ENCODE data around the gene RRP1B.
"Not testable (repeated sequence)": the region's sequence is repeated elsewhere in the genome, so short reads cannot be mapped to it uniquely, and the experiment has no call there.

The RRP1B gene

GRCh38 chr21:43703035-43703880, 43.9 kb downstream of the RRP1B start:
- no peak for DNase-seq

DNA sequence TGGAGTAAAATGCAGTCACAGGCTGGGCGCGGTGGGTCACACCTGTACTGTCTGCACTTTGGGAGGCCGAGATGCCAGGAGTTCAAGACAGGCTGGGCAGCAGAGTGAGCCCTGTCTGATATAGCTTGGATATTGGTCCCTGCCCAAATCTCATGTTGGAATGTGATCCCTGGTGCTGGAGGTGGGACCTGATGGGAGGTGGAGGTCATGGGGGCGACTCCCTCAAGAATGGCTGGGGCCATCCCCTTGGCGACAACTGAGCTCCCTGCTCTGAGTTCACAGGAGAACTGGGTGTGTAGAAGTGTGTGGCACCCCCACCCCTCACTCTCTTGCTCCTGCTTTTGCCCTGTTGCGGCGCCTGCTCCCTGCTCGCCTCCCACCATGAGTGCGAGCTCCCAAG, 48.1 kb downstream of the RRP1B start:
- no peak for DNase-seq

DNA sequence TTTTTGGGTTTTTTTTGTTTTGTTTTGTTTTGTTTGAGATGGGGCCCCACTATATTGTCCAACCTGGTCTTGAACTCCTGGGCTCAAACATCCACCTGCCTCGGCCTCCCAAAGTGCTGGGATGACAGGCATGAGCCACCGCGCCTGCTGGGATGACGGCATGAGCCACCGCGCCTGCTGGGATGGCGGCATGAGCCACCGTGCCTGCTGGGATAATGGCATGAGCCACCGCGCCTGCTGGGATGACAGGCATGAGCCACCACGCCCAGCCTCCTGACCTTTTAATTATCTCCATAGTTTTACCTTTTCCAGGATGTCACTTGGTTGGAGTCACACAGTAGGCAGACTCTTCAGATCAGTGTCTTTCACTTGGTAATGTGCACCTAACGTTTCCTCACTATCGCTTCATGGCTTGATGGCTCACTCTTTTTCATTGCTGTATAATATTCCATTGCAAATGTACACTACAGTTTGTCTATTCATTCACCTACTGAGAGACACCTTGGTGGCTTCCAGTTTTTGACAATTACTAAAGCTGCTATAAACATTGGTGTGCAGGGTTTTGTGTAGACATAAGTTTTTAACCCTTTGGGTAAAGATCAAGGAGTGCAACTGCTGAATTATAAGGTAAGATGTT, 49.5 kb downstream of the RRP1B start:
- DNase-seq, result no peak

DNA sequence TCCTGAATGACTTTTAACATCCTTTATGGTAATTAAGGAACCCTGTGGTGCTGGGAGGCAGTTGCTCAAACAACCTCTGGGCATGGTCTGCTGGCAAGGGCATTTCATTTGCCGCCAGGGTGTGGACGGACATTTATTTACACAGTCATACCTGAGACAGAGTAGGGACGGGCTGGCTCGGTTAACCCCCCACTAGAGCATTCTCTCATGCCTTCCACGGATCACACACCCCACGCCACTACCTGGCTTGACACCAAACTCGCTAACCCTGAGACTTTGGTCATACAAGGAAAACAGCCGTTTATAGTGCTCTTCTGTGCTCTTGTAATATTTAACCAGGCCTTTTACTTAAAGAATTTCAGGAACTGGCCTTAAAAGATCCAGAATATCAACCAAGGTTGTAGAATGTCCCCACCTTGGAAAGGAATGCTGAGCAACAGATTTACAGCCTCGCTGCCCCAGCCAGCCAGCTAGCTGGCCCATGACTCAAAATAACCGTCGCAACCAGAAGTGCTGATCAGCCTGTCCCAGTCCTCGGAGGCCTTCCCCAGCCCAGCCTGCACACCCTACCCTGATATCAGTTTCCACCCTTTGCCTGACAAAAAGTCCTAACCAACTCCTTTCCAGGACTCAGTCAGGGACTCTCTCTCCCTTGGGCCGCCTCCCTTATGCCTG, 53.0 kb downstream of the RRP1B start:
- peak; percentile 67 for DNase-seq

DNA sequence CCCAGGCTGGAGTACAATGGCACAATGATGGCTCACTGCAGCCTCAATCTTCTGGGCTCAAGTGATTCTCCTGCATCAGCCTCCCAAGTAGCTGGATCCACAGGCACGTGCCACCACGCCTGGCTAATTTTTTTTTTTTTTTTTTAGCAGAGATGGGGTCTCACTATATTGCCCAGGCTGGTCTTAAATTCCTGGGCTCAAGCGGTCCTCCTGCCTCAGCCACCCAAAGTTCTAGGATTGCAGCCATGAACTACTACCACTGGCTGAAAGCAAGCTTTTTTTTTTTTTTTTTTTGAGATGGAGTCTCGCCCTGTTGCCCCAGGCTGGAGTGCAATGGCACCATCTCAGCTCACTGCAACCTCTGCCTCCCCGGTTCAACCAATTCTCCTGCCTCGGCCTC, 53.8 kb downstream of the RRP1B start:
- DNase-seq, result not testable (repeated sequence)

- no peak for DNase-seq
Observed at GRCh38 chr21:43716376-43717165, 57.2 kb downstream of the RRP1B start.

- DNase-seq, result no peak
Observed at GRCh38 chr21:43717166-43717853, 58.0 kb downstream of the RRP1B start.

DNA sequence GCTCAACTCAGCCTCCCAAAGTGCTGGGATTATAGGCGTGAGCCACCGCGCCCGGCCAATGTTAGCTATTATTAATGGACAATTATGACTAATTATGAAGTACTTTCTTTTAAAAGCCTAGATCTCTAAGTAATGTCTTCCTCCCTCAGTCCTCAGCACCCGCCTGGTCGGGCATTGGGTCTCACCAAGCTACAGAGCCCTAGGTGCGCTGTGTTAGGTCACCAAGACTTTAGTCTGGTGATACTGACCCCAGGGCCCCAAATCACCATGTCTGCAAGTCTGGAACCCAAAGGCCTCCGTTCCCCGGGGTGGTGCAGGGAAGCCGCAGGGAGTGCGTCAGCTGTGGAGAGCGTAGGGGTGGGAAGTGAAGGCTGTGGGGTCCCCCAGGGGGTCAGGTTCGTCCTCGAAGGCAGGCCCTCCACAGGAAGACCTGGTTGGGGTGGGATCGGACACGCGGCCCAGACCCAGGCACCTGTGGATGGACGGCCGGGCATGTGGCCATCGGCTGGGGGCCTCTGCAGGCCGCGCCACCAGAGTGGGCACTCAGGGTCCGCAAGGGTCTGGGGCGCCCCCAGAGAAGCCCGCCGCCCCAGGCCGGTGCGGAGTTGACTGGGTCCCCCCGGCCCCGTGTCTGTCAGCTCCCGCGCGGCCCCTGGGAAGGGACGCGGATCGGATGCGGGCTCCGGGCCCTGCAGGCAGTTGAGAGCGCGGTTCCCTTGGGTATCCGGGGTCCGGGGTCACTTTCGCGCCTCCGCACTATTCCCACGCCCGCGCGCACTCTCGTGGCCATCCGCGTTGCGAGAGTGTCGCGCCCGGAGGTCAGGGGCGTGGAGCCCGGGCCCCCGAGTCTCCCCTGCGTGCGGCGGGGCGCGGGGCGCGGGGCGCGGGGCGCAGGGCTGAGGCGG, 58.9 kb downstream of the RRP1B start:
- no peak for DNase-seq

DNA sequence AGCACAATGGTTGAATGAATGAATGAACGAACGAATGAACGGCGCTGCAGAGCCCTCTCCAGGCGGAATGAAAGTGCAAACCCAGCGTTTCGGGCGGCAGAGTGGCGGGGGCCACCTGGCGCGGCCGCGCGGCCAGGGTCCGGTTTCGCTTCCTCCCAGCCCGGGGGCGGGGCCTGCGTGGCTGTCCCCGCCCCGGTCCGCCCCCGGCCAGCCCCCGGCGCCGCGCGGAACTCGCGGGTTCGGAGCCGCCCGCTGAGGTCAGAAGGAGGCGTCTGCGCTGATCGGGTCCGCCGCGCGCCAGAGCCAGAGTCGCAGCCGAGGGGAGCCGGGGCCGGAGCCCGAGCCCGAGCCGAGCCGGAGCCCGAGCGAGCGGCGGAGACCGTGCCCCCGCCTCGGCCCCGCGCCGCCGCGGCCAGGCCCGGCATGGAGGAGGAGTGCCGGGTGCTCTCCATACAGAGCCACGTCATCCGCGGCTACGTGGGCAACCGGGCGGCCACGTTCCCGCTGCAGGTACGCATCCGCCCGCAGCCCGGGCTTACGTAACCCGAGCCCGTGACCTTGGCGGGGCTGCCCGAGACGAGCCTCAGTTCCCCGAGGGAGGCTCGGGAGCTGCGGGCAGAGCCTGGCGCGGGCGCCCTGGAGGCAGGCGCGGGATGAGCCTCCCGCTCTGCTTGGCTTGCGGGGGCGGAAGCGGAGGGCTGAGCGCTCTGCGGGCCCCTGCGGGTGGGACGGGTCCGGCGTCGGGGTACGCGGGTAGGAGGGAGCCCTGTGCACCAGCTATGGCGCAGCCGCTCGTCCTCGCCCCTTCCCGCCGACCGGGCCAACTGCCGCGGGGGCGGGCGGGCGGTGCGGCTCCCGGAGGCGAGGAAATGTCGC, 59.8 kb downstream of the RRP1B start, which contains the start of gene PDXK:
PDXK (plus strand) TSS at position 258 of the 876 bp plus-strand sequence; CDS start at position 424, 166 bp downstream.
- DNase-seq, result peak; percentile 76

- DNase-seq, result no peak
Observed at GRCh38 chr21:43719748-43720538, 60.6 kb downstream of the RRP1B start.

DNA sequence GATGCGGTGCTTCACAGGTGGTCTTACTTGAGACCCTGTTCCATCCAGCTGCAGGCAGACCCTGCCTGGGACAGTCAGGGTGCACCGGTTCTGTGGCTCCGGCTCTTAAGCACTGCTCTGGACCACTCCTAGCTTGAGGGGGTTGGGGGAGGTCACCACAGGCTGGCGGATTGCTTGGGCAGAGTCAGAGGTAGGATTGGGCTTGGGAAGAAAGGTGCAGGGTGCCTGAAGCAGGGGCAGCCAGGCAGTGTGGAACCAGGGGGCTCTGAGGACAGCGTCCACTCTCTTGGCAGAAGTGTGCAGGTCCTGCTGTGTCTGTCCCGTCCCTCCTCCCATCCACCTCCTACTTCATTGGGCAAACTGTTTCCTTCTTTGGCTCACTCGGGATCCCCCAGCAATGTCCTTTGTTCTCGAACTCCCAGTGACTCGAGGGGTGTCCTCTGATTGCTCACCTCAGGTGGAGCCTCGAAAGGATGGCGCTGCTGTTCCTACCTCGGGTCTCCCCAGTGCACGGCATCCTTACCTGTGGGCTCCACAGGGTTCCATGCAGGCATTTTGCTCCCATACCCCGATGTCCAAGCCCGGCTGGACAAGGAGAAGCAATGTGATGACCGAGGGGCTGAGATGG, 61.3 kb downstream of the RRP1B start:
- no peak for DNase-seq

DNA sequence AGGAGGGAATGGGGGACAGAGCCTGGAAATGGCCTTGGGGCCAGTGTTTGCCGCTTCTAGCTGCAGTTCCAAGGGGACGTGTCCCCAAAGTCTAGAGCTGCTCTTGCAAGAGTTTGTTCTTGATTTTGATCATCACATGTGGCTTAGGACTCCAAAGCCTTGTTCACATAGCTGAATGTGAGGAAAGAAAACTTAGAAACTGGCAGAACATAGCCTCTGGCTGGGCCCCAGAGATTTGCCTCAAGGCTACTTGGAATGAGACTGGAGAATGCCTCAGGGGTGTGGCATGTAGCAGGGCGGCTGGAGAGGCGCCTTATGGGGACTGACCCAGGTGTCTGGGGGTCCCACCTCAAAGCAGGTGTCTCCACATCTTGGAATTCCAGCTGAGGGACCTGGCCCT, 61.8 kb downstream of the RRP1B start:
- DNase-seq, result no peak

- DNase-seq, result no peak
Observed at GRCh38 chr21:43721939-43722338, 62.6 kb downstream of the RRP1B start.

DNA sequence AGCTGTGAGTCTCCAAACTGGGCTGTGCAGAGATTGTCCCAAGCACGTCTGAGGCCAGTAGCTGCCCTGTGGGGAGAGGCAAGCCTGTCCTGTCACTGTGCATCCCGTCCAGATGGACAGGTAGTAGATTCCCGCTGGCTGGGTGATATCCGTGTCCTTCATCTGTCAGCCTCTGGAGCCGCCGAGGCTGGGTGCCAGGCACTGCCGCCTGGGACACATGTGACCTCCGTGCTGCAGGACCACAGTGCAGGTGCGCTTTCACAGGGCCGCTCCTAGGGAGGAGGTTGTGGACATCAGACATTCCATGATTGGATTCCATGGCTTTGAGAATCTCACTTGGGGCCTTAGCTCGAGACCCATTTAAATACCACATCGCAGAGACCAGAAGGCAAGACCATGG, 64.3 kb downstream of the RRP1B start:
- DNase-seq, result no peak

- no peak for DNase-seq
Observed at GRCh38 chr21:43726686-43727518, 67.5 kb downstream of the RRP1B start.

DNA sequence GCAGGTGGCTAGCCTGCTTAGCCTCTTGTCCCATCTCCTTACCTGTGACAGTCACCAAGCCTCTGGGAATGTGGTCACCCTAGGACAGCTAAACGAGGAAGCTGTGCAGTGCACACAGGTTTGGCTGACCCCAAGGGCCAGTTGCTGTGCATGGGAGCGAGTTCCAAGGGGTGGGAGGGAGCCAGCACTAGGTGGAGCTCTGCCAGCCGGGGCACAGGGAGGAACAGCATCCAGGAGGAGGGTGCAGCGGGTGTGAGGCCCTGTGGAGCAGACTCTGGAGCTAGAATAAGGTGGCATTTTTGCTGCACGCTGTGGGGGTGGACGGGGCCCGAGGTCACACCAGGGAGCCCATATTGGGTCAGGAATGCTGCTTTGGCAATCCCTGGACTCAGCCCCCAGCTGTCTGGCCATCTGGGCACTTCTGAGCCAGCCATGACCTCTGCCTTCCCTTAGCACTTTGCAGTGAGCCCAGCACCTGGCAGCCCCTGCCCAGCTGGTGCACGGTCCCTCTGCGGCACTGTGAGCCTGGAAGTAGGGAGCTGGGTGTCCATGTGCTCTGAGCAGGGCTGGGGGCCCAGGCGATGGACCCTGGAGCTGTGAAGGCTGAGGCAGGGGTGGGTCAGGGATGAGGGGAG, 68.3 kb downstream of the RRP1B start:
- peak; percentile 28 for DNase-seq

- no peak for DNase-seq
Observed at GRCh38 chr21:43728154-43728466, 68.8 kb downstream of the RRP1B start.
